Measurements from ENCODE around the gene SFTPB.

The SFTPB gene

GRCh38 chr2:85611217-85611704 is 56.7 kb downstream of the SFTPB start:
- no peak for DNase-seq
